GM23248 (cell line): Measurements from ENCODE around the gene OR8B2. TPM values are rescaled to one million over a fixed set of nuclear protein-coding genes. Genes with fewer than 3 reads are reported as not detected.

Source experiments
- DNase-seq: peaks from one replicate; pipeline ENCODE4 v3.0.0-alpha.2; 2015
- H2AFZ ChIP-seq: fragments of 200-600 bp; sonication (generic); 2 replicates; pipeline ENCODE4 v1.6.1; 2016; ENCODE audit warnings: antibody characterized with exemption
- H3F3A ChIP-seq: fragments of 200-600 bp; sonication (generic); 2 replicates; pipeline ENCODE4 v1.6.1; 2016; ENCODE audit warnings: mild to moderate bottlenecking, antibody characterized with exemption, mixed run types; ENCODE audit not compliant: insufficient read depth
- H3K27ac ChIP-seq: fragments of 200-600 bp; sonication (generic); 2 replicates; pipeline ENCODE4 v1.5.1; 2016; ENCODE audit warnings: mild to moderate bottlenecking
- H3K27me3 ChIP-seq: fragments of 200-600 bp; sonication (generic); replicated peaks from 2 replicates; pipeline ENCODE4 v1.6.1; 2016; ENCODE audit warnings: mild to moderate bottlenecking; ENCODE audit not compliant: insufficient read depth
- H3K36me3 ChIP-seq: fragments of 200-600 bp; sonication (generic); 2 replicates; pipeline ENCODE4 v1.6.1; 2016; ENCODE audit warnings: low read depth, mild to moderate bottlenecking
- H3K4me1 ChIP-seq: fragments of 200-600 bp; sonication (generic); 2 replicates; pipeline ENCODE4 v1.6.1; 2016; ENCODE audit warnings: mild to moderate bottlenecking; ENCODE audit not compliant: insufficient read depth
- H3K4me2 ChIP-seq: fragments of 200-600 bp; sonication (generic); one replicate; pipeline ENCODE4 v1.6.1; 2016; ENCODE audit warnings: mild to moderate bottlenecking; ENCODE audit not compliant: unreplicated experiment
- H3K4me3 ChIP-seq: fragments of 200-600 bp; sonication (generic); 2 replicates; pipeline ENCODE4 v1.5.1; 2016; ENCODE audit warnings: mild to moderate bottlenecking
- H3K79me2 ChIP-seq: fragments of 200-600 bp; sonication (generic); 2 replicates; pipeline ENCODE4 v1.6.1; 2016; ENCODE audit warnings: mild to moderate bottlenecking; ENCODE audit not compliant: insufficient read depth
- H3K9ac ChIP-seq: fragments of 200-600 bp; sonication (generic); 2 replicates; pipeline ENCODE4 v1.6.1; 2016; ENCODE audit warnings: mild to moderate bottlenecking
- H3K9me2 ChIP-seq: fragments of 200-600 bp; sonication (generic); 2 replicates; pipeline ENCODE4 v1.6.1; 2016; ENCODE audit warnings: mixed run types, mild to moderate bottlenecking, moderate library complexity; ENCODE audit not compliant: insufficient read depth
- H3K9me3 ChIP-seq: fragments of 200-600 bp; sonication (generic); one replicate; pipeline ENCODE4 v1.6.1; 2017; ENCODE audit warnings: low read depth
- H4K20me1 ChIP-seq: fragments of 200-600 bp; sonication (generic); 2 replicates; pipeline ENCODE4 v1.6.0; 2016; ENCODE audit not compliant: insufficient read depth
- EZH2 ChIP-seq: fragments of 200-600 bp; sonication (generic); IDR thresholded peaks from 2 replicates; pipeline ENCODE4 v1.6.1; 2018; ENCODE audit warnings: antibody characterized with exemption, mild to moderate bottlenecking; ENCODE audit not compliant: insufficient read depth, poor library complexity, severe bottlenecking
- EZH2phosphoT487 ChIP-seq: fragments of 200-600 bp; sonication (generic); IDR thresholded peaks from 2 replicates; pipeline ENCODE4 v1.6.1; 2018; ENCODE audit warnings: antibody characterized with exemption, moderate library complexity, mild to moderate bottlenecking, low read depth; ENCODE audit not compliant: insufficient read depth
- WGBS, 2 experiments: methylation state at CpG; one replicate each; pipeline ENCODE4 v1.1.6; 2015 to 2017; ENCODE audit warnings: low lambda C conversion rate in 2 of 2, low coverage in 1 of 2; ENCODE audit errors: missing lambda C conversion rate in 2 of 2; 5-methylcytosine and 5-hydroxymethylcytosine counted together
- in situ Hi-C: fragments of 300-500 bp; cut with MboI; formaldehyde crosslinking; loops from 2 replicates; pipeline ENCODE4 v1.15.0; 2020
- polyA plus RNA-seq: library from polyadenylated mRNA; unstranded; fragments of >200 nt; fragmentation: Nextera tagmentation; extraction: Ambion mirVana; gene quantifications from 2 replicates; pipeline ENCODE4 v1.2.1, GENCODE V29; 2016
- total RNA-seq: library from RNA; depleted of rRNA; stranded (reverse); fragments of >200 nt; shearing (Covaris generic); gene quantifications from 2 replicates; pipeline ENCODE4 v1.2.3, GENCODE V29; 2014; rRNA removed

Gene OR8B2
- total and polyA plus RNA-seq, 2 experiments from 2014 or later = not detected

DNA sequence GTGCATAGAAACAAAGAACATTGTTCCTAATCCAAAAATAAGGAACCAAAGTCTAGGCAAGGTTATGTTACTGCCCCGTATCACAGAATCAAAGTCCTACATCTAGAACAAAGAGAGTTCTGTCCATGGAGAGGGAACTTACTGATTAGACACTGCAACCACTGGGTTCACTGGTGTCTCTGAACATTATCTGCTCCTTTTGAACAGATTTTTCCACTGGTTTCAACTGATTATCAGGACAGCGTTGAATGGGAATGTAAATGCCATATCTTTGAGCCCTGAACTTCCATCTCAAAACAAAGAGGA, 44.2 kb downstream of the OR8B2 start:
- Histone ChIP-seq H3K9me2 (no peaks in the 10 kb centered on the region), H3K9me3 (no peaks in the 10 kb centered on the region), H3K36me3 (no peaks in the 10 kb centered on the region), H3K27me3 (0 out of 2 replicates have a peak, but pooled peaks cover 4% of the 10 kb centered on the region), H4K20me1 (no peaks in the 10 kb centered on the region), H3K4me3 (no peak overlapping the region), H3K9ac (no peak overlapping the region), H3F3A (no peaks in the 10 kb centered on the region), H3K79me2 (no peaks in the 10 kb centered on the region), H3K4me2 (no peak overlapping the region), H2AFZ (no peak overlapping the region), H3K4me1 (no peaks in the 10 kb centered on the region), H3K27ac (no peak overlapping the region)
- in situ Hi-C loops = no loop called here
- TF ChIP-seq EZH2 (no peak), EZH2phosphoT487 (no peak)
- WGBS, 2 experiments = 26 to 29% methylated on average over 2 of the region's 2 CpGs
- no peak for DNase-seq

DNA sequence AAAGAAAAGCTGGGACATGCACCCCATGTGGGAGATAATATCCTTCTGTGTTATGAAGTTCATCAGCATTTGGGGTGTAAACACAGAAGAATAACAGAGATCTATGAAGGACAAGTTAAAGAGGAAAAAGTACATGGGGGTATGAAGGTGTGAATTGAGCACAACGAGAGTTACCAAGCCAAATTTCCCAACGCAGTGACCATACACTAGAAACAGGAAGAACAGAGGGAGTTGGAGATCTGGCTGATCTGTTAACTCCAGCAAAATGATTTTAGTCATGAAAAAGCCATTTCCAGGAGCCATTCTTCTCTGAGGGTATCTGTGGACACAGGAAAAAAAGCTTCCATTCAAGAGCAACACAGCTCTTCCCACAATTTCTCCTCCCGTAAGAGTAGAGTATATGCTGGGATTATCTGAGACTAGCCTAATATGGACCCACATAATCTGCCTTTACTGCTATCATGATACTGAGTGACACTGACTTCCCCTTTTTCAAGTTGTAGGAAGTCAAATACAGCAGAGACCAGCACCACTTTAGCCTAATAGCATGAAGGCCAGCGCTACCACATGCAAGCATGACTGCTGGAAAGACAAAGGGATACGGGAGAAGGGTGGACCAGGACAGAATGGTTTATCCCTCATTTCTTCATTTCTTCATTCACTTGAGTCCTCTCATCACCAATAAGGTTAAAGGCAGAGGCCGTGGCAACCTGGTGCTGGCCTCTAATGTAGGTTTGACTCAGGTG, 44.7 kb downstream of the OR8B2 start:
- no peak overlapping the region for H3K4me3 ChIP-seq
- no peaks in the 10 kb centered on the region for H3K36me3 ChIP-seq
- no peak overlapping the region for H3K4me2 ChIP-seq
- no peak for TF ChIP-seq EZH2phosphoT487
- TF ChIP-seq EZH2 = no peak
- WGBS, 2 experiments = 44 to 51% methylated on average over 6 of the region's 6 CpGs
- no peaks in the 10 kb centered on the region for H3K4me1 ChIP-seq
- H3K27ac ChIP-seq = no peak overlapping the region
- no peaks in the 10 kb centered on the region for H3K79me2 ChIP-seq
- in situ Hi-C loops = no loop called here
- no peaks in the 10 kb centered on the region for H4K20me1 ChIP-seq
- H3K9me3 ChIP-seq = no peaks in the 10 kb centered on the region
- no peak for DNase-seq
- H3K27me3 ChIP-seq = 0 out of 2 replicates have a peak, but pooled peaks cover 4% of the 10 kb centered on the region
- no peak overlapping the region for H3K9ac ChIP-seq
- no peaks in the 10 kb centered on the region for H3K9me2 ChIP-seq
- no peak overlapping the region for H2AFZ ChIP-seq
- no peaks in the 10 kb centered on the region for H3F3A ChIP-seq

Other genes starting within 250 kb of the OR8B2 start
- gene OR10D3, start 201.2 kb downstream of the OR8B2 start, total RNA-seq = not detected in 2 replicates
- not detected in 2 replicates for gene OR10D3, start 201.2 kb downstream of the OR8B2 start, polyA plus RNA-seq
- gene OR8G1, start 143.4 kb downstream of the OR8B2 start, total RNA-seq = not detected in 2 replicates
- not detected in 2 replicates for gene OR8G1, start 143.4 kb downstream of the OR8B2 start, polyA plus RNA-seq
- gene OR8G5, start 128.1 kb downstream of the OR8B2 start, total RNA-seq = not detected in 2 replicates
- not detected in 2 replicates for gene OR8G5, start 128.1 kb downstream of the OR8B2 start, polyA plus RNA-seq
- not detected in 2 replicates for gene OR8D1, start 70.5 kb downstream of the OR8B2 start, total RNA-seq
- not detected in 2 replicates for gene OR8D1, start 70.5 kb downstream of the OR8B2 start, polyA plus RNA-seq
- not detected in 2 replicates for gene OR8D2, start 64.3 kb downstream of the OR8B2 start, total RNA-seq
- not detected in 2 replicates for gene OR8D2, start 64.3 kb downstream of the OR8B2 start, polyA plus RNA-seq
- gene OR8B3, start 14.5 kb upstream of the OR8B2 start, total RNA-seq = not detected in 2 replicates
- not detected in 2 replicates for gene OR8B3, start 14.5 kb upstream of the OR8B2 start, polyA plus RNA-seq
- not detected in 2 replicates for gene OR8B4, start 40.4 kb upstream of the OR8B2 start, total RNA-seq
- not detected in 2 replicates for gene OR8B4, start 40.4 kb upstream of the OR8B2 start, polyA plus RNA-seq
- gene OR8B8, start 61.2 kb upstream of the OR8B2 start, total RNA-seq = not detected in 2 replicates
- not detected in 2 replicates for gene OR8B8, start 61.2 kb upstream of the OR8B2 start, polyA plus RNA-seq
- gene OR8B12, start 159.2 kb upstream of the OR8B2 start, total RNA-seq = not detected in 2 replicates
- gene OR8B12, start 159.2 kb upstream of the OR8B2 start, polyA plus RNA-seq = not detected in 2 replicates
- gene OR8A1, start 185.5 kb upstream of the OR8B2 start, total RNA-seq = not detected in 2 replicates
- gene OR8A1, start 185.5 kb upstream of the OR8B2 start, polyA plus RNA-seq = not detected in 2 replicates
- gene PANX3, start 226.9 kb upstream of the OR8B2 start, total RNA-seq = not detected in 2 replicates
- gene PANX3, start 226.9 kb upstream of the OR8B2 start, polyA plus RNA-seq = not detected in 2 replicates
- 25.8 and 27.6 TPM in 2 replicates for gene TBRG1, start 238.4 kb upstream of the OR8B2 start, total RNA-seq
- gene TBRG1, start 238.4 kb upstream of the OR8B2 start, polyA plus RNA-seq = 43.1 and 43.5 TPM in 2 replicates